ENCODE measurements around the gene GGCT. TPM values are rescaled to one million over a fixed set of nuclear protein-coding genes. Genes with fewer than 3 reads are reported as not detected.

Gene GGCT
- polyA plus RNA-seq, 1 donor: 33.4 TPM

DNA sequence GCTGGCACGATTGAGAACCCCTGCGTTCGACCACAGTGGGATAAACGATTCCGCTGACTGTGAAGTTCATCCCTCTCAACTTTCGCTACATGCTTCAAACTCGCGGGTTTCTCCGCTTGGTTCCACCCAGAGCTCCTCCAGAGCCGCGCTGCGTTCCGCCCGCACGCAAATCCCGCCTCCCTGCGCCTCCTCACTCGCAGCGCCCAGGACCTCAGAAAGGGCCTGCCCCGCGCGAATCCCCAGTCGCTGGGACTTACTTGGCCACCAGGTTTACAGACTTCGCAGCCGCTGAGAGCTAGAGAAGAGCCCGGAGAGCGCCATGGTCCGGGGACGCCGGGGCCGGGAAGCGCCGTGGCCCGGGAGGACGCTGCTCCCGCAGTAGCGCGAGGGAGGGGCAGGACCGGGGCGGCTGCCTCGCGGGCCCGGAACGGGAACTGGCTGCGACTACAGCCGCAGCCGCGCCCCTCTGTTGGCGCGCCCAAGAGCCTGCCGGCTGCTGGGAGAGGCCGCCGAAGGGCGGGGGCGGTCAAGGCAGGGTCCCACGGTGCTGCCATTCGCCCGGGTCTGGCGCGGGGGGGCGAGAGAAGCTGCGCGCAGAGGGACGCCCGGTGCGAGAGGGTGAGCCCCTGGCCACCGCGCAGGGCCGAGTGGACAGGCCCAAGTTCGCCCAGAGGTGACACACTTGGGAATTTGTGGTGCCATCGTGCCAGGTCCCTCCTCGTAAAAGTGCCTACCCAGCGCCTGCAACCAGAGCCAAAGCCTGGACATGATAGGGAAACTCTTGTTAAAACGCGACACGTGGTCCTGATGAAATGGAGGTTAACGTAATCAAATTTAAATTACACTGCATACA, 26.1 kb downstream of the GGCT start, which contains the start of gene NOD1:
Gene NOD1 (minus strand): TSS at position 436 of the 853 bp plus-strand sequence. CDS start 21,863 bp downstream, outside the sequence.
- peak; percentile 82 for DNase-seq

DNA sequence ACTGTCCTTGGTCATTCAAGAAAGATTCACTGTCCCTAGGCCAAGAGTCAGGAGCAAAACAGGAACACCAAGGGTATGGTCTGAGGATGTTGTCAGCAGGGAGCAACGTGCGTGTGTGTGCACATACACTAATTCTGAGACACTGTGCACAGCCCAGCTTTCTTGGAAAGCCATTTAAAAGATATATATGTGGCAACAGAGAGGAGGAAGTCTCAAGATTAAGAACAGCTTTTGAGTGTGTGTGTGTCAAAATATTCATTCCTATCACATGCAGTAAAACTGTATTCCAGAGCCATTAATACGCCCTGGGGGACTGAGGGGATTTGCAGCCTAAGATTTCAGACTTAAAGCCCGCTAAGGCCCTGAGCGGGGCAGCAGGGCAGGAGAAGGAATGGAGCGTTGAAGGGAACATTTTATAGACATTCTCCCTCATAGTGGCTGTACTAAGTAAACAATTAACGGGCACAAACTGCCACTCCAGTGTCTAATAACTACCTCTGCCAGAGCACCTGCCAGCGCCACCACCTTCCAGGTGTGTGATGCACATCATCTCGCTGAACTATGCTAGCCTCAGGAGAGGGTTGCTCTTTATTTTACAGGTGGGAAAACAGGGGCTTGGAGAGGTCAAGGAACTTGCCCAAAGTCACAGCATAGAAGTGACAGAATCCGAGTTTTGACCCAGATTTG, 28.0 kb downstream of the GGCT start:
- no peak for DNase-seq

DNA sequence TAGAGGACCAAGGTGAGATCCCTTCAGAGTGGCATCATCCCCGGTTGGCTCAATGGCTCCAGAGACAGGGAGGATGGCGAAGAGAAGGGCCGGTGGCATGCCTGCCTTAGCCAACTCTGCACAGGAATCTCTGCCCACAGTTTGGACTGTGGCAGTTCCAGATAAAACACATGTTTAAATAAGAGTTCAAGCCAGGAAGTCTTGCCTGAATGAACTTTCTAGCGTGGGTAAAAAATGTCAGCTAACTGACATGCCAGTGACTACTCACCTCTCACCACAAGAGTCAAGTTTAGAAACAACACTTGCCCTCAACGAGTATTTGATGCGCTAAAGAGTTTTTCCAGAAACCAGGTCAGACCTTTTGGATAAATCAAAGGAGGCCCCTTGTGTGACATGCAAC, 29.0 kb downstream of the GGCT start:
- DNase-seq: no peak

DNA sequence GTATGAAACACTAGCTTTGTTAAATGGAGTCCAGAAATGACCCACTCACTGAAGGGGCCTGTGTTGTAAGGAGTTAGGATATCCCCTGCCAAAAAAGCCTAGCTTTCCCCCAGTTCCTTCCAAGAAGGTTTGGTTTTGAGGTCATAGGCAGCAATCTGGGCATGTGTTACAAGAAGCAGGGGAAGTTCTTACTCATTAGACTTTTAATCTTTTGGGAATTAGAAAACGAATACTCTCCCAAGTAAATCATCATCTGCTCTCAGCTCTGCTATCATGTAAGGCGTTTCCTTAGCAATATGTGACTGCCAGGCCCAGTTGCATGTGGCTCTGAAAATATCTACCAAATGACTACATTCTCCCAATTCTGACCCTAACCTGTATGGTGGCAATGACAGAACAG, 29.7 kb downstream of the GGCT start:
- DNase-seq: no peak

DNA sequence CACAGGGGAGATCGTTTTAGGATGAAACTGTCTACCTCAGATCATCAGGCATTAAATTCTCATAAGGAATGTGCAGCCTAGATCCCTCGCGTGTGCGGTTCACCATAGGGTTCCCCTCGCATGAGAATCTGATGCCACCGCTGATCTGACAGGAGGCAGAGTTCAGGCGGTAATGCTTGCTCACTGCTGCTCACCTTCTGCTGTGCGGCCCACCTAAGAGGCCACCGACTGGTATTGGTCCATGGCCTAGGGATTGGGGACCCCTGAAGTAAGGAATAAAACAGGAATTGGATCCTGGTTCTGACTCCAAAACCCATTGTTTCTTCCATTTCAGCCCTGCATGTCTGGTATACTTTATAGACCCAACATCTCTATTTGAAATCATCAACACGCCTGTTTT, 30.1 kb downstream of the GGCT start:
- no peak for DNase-seq

DNA sequence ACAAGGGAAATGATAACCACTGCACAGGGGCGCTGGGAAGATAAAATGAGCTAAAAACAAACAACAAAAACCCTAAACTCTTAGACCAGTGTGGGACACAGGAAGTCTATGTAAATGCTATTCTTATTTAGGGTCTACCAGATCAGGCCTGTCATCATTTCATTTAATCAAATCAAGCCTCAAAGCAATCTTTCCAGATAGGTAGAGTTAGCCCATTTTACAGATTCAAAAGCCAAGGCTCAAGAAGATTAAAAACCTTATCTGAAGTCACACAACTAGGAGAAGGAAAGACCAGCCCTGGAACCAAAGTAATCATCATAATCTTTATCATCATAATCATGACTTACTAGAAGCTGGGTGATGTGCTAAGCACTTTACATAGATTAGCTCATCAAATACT, 30.7 kb downstream of the GGCT start:
- no peak for DNase-seq

DNA sequence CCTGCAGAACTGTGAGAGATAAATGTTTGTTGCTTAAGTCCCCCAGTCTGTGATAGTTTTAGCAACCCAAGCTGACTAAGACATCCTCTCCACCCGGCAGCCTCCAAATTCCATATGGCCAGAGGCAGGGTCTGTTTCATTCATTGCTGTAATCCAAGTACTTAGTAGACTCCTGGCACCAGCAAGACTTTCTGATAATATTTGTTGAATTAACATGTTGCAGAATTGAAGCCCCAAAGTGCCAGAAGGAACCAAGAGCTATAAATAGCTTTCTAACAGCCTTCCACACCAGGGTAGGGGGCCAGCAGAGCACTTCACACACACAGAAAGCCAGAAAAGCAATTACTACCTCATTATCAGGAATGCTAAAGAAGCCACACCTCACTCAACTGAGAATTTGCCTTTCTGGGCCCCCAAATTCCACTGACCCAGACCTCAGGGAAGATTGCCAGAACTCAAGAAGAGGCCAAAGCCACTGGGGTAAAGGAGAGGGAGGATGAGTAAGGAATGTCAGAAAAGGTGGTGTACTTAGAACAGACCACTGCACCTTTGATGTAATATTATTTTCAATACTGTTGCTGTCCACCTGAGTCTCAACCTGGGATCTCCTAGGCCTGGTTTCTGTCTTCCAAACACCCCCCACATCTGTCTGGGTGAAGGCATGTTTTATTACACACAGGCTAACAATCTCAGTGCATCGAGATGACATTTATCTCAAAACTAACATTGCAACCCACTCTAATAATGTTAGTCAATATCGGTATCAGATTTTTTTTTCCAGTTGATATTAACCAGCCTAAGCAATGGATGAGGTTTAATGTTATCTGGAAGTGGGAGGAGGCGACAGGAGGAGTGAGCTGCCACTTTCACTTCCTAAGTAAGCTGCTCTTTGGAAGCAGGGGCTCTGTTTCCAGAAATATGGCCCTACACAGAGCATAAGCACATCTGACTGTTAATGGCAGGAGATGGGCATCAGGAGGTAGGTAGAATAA, 31.5 kb downstream of the GGCT start:
- DNase-seq: no peak

DNA sequence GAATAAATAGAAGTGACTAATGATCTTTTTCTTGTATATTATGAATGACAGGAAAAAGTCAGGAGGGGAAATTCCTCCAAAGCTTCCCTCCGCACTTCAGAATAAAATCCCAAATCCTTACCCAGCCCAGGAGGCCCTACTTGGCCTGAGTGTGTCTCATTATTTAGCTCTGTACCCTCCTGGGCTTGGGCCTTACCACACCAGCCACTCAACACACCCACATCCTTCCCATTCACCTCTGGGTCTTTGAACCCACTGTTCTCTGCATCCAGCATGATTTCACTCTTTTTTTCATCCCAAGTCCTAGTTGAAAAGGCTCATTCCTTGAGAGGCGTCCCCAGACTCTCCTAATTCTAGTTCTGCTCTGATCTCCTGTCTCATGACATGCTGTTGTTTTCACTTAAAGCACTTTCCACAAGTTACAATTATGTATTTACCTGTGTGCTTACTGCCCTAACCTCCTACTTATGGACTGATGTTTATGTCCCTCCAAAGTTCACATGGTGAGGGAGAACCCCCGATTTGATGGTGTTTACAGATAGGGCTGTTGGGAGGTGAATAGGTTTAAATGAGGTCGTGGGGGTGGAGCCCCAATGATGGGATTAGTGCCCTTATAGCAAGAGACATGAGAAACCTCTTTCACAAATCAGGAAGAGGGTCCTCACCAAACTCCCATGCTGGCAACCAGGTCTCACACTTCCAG, 32.4 kb downstream of the GGCT start:
- no peak for DNase-seq

DNA sequence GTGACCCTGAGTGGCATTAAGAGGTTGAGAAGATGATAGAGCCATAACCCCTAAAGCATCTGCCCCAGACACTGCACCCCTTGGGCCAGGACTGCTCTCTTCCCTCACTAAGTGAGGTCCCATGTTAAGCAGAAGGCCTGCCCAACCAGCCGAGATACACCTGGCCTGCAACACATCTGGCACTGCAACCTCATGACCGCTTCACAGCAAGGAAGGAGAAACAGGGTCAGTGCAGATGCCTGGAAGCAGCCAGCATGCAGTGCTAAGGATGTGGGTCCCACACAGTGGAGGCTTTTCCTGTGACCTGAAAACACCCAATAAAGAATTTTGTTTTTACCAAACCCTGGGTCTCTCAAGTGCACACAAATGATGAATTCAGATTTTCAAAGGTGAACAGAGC, 33.4 kb downstream of the GGCT start:
- DNase-seq: no peak

DNA sequence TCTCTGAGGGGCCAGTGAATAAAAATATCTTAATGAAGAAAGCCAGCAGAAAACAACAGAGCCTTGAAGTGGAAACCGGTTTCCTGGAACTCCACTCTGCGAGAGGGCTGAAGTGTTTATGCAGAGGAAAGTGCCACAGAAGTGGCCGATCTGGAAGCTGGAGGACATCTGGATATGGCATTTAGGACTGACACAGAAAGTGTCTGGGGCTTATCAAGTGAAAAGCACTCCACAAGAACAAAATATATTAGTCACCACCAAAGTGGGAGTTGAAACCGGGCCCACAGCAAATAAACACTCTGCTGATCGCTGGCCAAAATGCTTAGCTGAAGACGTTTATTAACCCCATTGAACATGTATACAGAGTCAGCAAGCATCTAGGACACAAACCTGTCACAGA, 33.9 kb downstream of the GGCT start:
- no peak for DNase-seq

DNA sequence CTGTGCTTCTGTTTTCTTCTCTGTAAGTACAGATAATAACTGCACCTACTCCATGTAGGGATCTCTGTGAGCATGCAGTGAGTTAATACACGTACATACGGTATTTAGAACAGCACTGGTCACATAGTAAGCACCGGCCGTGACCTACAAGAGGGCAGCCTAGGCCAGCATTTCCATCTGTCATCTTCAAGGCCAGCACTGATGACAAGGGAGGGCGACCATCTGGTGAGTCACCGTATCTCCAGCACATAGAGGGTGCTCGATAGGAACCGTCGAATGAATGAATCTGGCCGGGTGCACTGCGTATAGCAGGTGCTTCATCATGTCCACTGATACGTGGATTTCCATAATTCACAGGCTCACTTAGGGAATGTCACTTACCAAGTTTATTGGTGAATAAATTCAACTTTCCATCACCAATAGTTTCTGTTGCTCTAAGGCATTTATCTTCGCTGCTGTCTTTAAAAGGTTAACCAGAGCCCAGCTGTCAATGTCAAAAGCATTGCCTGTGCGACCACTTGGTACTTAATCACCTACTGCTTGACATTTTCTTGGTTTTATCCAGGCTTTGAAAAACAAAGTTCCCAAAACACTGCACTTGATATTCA, 34.4 kb downstream of the GGCT start:
- DNase-seq: no peak

DNA sequence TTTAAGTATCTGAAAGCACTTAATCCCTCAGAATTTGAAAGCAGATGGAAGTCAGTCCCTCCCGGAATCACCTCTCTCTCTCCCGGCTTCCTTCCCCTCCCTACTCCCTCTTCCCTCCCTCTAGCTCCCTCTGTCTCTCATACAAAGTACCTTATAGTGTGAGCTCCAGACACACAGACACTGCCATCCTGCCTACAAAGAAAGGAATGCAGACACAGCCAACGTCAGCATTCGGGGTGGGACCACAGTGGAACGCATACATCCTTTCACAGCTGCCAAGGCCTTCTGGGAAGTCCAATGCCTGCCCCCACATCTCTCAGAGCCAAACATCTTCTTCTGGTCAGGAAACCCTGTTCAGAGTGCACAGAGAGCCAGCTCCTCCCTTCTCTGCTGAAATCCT, 35.3 kb downstream of the GGCT start:
- DNase-seq: peak; percentile 73

DNA sequence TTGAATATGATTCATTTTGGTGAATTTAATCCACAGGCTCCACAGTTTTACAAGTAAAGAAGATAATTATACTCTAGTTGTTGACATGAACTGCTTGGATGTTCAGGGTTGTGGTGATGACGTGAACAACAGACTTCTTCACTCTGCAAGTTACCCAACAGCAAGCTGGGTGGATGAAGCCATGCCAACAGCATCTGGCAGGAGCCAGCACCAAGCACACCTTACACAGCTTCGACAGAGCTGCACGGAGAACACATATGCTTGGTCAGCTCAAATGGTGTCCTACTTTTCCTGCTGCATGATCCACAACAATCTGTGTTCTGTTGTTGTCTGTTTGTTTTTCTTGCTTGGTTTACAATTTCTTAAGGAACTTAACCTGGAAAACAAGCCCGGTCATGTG, 35.8 kb downstream of the GGCT start:
- no peak for DNase-seq

DNA sequence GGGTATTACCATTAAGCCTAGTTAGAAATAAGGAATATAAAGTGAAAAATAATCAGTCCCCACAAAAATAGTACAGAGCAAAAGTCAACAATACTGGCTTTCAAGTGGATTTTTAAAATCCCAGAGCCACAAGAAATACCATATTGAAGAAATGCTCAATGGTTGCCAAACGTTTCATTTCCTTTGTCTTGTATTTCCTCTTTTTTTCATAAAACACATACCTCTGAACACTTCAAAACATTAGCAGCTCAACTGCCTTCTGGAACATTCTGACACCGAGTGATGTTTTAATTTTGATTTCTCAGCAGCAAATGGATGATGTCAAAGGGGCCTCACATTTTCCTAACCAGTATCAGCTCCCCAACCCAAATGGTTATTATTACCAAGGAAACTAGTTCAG, 36.6 kb downstream of the GGCT start:
- no peak for DNase-seq

DNA sequence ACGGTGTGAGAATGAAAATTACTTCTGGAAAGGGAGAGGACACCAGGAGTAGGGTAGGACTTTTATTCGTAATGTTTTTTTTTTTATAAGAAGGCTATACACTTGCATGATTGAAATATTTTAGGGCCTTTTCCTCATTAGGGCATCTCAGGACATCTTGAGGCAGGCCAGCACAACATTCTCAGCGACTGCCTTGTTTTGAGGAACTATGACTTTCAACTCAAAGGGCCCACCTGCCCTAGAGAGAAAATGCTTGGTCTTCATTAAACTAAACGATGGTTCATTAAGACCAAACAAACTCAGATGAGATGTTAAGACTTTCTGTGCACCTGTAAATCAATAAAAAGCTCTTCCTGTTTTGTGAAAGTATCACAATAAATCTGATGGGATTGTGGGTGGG, 37.4 kb downstream of the GGCT start:
- no peak for DNase-seq

DNA sequence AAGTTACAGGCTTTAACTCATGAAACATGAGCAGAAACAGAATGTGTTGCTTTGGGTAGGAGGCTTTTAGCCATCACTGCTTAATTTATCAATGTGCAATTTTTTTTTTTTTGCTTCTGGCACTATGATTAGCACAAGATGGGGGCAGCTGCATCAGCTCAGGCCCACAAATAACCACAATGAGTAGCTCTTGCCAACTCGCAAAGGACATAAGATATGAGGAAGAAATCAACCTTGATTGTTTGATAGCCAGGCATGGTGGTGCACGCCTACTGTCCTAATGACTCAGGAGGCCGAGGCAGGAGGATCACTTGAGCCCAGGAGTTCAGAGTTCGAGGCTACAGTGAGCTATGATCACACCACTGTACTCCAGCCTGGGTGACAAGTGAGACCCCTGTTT, 38.4 kb downstream of the GGCT start:
- DNase-seq: no peak

DNA sequence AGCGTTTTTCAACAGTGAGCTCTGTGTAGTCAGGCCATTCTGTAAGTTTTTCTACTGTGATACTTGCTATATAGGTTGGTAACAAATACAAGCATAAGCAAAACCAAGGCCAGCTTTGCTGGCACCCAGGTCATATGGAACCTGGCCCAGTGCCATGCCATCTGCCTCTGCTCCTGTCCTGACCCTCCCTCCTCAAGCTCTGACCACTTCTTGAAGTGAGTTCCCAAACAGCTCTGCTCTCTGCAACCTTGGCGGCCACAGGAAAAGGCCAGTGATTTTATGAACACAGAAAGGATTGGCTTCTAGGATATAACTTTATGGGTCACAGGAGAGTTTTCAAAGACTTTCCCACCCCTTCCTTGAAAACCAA, 38.8 kb downstream of the GGCT start:
- DNase-seq: no peak

DNA sequence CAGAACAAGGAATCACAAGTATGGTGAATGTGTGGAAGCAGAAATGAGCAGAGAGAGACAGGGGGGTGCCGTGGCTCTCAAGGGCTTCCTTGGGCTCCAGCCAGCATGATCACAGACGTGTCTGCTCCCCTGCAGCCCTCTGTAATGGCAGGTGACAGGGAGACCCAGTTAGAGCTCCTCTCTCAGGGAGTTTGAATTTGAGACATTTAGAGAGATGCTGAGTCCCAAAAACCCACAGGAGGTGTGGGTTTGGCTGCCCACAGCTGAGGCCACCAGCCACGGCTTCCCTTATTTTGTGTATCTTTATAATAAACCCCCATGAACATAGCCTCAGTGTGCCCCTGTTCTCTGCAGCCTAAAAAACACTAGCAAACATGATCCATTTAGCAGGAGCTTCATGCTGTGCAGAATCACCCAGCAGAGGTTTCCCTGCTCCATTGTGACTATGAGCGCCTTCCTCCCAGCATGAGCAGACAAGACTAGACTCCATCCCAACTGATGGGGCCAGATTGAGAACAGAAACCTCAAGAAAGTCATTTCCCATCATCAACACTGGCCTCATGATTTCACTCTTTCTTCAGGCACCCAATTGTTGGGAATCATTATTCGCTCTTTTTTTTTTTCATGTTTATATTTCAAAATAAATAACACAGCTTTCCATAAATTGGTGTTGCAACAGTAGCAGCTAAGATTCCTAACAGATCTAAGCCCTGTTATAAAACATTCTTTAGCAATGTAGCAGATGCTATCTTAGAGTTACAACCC, 39.4 kb downstream of the GGCT start:
- no peak for DNase-seq

DNA sequence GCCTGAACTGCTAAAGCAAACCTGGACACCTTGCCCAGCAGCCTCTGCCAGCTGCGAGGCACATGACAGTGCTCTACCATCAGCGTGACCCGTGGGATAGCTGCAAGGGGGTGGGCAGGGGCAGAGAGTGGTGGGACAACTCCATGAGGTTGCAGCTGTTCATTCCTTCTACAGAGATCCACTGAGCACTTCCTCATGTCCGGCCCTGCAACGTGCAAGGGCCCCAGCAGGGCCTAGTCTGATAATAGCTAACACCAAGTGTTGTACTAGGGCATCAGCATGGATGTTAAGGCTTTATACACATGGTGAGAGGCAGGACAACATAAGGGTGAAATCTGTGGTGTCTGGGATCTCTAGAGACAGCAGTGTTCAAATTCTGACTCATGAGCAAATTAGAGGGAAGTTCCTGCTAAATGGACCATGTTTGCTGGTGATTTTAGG, 40.4 kb downstream of the GGCT start:
- no peak for DNase-seq

DNA sequence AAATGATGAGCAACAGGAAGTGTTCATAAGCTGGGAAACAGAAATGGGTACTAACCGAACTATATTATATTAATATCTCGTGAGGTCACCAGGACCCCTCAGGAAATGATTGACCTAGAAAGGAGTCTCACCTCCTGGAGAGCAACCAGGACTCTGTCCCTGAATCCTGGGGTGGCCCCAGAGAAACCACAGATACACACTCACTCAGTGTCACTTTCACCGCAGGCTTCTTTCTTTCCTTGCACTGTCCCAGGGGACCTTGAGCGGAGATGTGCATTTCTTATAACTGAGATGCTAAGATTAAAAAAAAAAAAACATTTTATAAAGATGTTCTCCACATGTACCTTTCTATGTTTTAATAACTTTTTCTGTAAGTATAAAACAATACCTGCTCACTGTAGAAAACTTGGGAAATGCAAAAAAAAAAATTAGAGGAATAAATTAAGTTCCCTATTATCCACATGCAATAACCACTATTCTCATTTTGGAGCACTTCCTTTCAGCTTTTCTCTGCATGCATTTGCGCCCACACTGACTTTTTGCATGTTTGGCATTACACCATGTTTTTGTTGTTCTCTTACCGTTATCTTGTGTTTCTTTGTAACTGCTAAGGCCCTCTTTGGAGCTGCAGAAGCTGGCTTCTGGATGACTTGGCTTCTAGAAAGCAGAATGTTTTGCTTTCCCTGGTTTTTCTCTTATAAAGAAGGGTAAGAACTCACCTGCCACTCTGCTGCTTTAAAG, 41.1 kb downstream of the GGCT start:
- DNase-seq: no peak
